Transverse colon (tissue), 4 donors: ENCODE data around the gene PTGIS. TPM values are rescaled to one million over a fixed set of nuclear protein-coding genes. Genes with fewer than 3 reads are reported as not detected.
"Not testable (repeated sequence)": the region's sequence is repeated elsewhere in the genome, so short reads cannot be mapped to it uniquely, and the experiment has no call there.

Experiments
- DNase-seq: peaks from one replicate; pipeline ENCODE4 v3.0.0-alpha.2; 2019
- H3K27ac ChIP-seq, 4 donors: fragments of 200-600 bp; sonication (generic); 2 replicates each; pipeline ENCODE4 v1.5.1; 2016 to 2018; ENCODE audit warnings: inconsistent platforms in 4 of 4
- H3K27me3 ChIP-seq: fragments of 200-600 bp; sonication (generic); 2 replicates; pipeline ENCODE4 v1.5.1; 2017; ENCODE audit warnings: inconsistent platforms
- H3K36me3 ChIP-seq, 4 donors: fragments of 200-600 bp; sonication (generic); 2 replicates each; pipeline ENCODE4 v1.5.1; 2017 to 2019; ENCODE audit warnings: inconsistent platforms in 4 of 4
- H3K4me1 ChIP-seq, 4 donors: fragments of 200-600 bp; sonication (generic); 2 replicates each; pipeline ENCODE4 v1.5.1; 2017 to 2020; ENCODE audit warnings: inconsistent platforms in 4 of 4
- H3K4me3 ChIP-seq, 4 donors: fragments of 200-600 bp; sonication (generic); 1 replicate in 1 of 4; 2 replicates in 3 of 4; pipeline versions ENCODE4 v1.5.1 to v1.6.1; 2017 to 2019; ENCODE audit warnings: inconsistent platforms in 4 of 4
- H3K9me3 ChIP-seq, 2 donors: fragments of 200-600 bp; sonication (generic); 2 replicates each; pipeline ENCODE4 v1.5.1; 2017 to 2019; ENCODE audit warnings: inconsistent platforms in 2 of 2
- CTCF ChIP-seq, 5 experiments: fragments of 200-600 bp in 3 of 5; fragments of 450-650 bp in 2 of 5; sonication (generic) in 3 of 5; IDR thresholded peaks; 1 replicate in 2 of 5; 2 replicates in 3 of 5; pipeline ENCODE4 v1.5.1; 2016 to 2017; ENCODE audit warnings: antibody characterized with exemption in 5 of 5, inconsistent platforms in 3 of 5, mild to moderate bottlenecking in 2 of 5, moderate library complexity in 1 of 5
- EP300 ChIP-seq: sonication (generic); formaldehyde crosslinking; IDR thresholded peaks from one replicate; pipeline ENCODE4 v1.6.1; 2017; ENCODE audit warnings: antibody characterized with exemption, low read depth
- POLR2A ChIP-seq: fragments of 450-650 bp; IDR thresholded peaks from one replicate; pipeline ENCODE4 v1.6.1; 2016; ENCODE audit warnings: antibody characterized with exemption, mild to moderate bottlenecking, moderate library complexity
- POLR2AphosphoS5 ChIP-seq, 3 donors: sonication (generic); formaldehyde crosslinking; IDR thresholded peaks; one replicate each; pipeline ENCODE4 v1.6.1; 2016; ENCODE audit warnings: antibody characterized with exemption in 3 of 3
- WGBS, 2 donors: methylation state at CpG; one replicate each; pipeline ENCODE4 v1.1.5; 2018; ENCODE audit warnings: low coverage in 1 of 2; 5-methylcytosine and 5-hydroxymethylcytosine counted together
- in situ Hi-C, 4 donors: fragments of 200-750 bp; cut with MboI; loops; one replicate each; pipeline versions ENCODE4 v1.15.0 to v1.15.1; 2017; ENCODE audit warnings: low sequenced_read_pairs in 3 of 4, low pct_ligation_motif_present in 1 of 4, low pct_unique_long_range_greater_than_20kb in 1 of 4
- intact Hi-C: fragments of 100-400 bp; cut with DNase I; formaldehyde crosslinking; loops from one replicate; pipeline ENCODE4 v1.15.1; 2023; ENCODE audit warnings: low total_unique reads
- total RNA-seq, 4 donors: library from RNA; depleted of rRNA; stranded (reverse); fragments of >200 nt; gene quantifications; one replicate each; pipeline ENCODE4 v1.1.0, GENCODE V29; 2016

The PTGIS gene
- 10 to 100 TPM in 3 of 4 donors, 1 to 10 TPM in 1; 9.4 to 22.3 (median 15.6) TPM for total RNA-seq

- DNase-seq, result no peak
- H3K27ac ChIP-seq, result peak within 1 kb of the TSS; percentile 38 to 87 (median 72)
- 35% methylated on average over 39 of the region's 70 CpGs; no CpG with 5 or more reads in 1 of the 2 donors for WGBS, 2 donors
These were observed at the start of gene PTGIS for GRCh38 chr20:49567421-49568277. Gene PTGIS, minus strand, starts transcription at chr20:49568137. Its CDS starts 21 bp downstream, at chr20:49568116.

DNA sequence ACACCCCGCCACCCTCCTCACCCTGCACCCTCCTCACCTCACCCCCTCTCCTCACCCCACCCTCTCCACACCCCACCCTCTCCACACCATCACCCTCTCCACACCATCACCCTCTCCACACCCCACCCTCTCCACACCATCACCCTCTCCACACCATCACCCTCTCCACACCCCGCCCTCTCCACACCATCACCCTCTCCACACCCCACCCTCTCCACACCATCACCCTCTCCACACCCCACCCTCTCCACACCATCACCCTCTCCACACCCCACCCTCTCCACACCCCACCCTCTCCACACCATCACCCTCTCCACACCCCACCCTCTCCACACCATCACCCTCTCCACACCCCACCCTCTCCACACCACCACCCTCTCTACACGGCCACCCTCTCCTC, 49.5 kb upstream of the PTGIS start:
- not testable (repeated sequence) for H3K27ac ChIP-seq, DNase-seq, H3K4me3 ChIP-seq, H3K9me3 ChIP-seq, H3K36me3 ChIP-seq, H3K27me3 ChIP-seq, H3K4me1 ChIP-seq
- in situ Hi-C loops, result loop anchor here in 2 of 4 donors (10.0 to 25.0 kb wide), 2 partner anchors 220 to 227 kb away; no protein-coding TSS in a partner anchor
- 60% methylated on average over 2 of the region's 3 CpGs; no CpG with 5 or more reads in 1 of the 2 donors for WGBS, 2 donors
- intact Hi-C loops, result loop anchor here (10.0 kb wide), 1 partner anchor 307 kb away; no protein-coding TSS in a partner anchor

More at GRCh38 chr20:49567421-49568277, at the start of gene PTGIS:
- Histone ChIP-seq H3K9me3 (no peaks in the 10 kb centered on the region), H3K4me3 (peak within 1 kb of the TSS; percentile 29 to 43 (median 36)), H3K36me3 (no peaks in the 10 kb centered on the region), H3K27me3 (peaks cover 57% of the 10 kb centered on the region), H3K4me1 (peaks cover 0 to 3% (median 0%) of the 10 kb centered on the region in 4 donors)
- in situ Hi-C loops, result no loop called here
- intact Hi-C loops, result no loop called here
- TF ChIP-seq EP300 (no peak), POLR2A (no peak), CTCF (IDR thresholded peaks at IDR 0.05) (no peak), POLR2AphosphoS5 (IDR thresholded peaks at IDR 0.05) (no peak)

GRCh38 chr20:49616154-49617007, 48.4 kb upstream of the PTGIS start:
- Histone ChIP-seq H3K9me3 (no peaks in the 10 kb centered on the region), H3K4me3 (no peak overlapping the region), H3K27me3 (no peaks in the 10 kb centered on the region), H3K4me1 (peaks cover under 1 to 10% (median 2%) of the 10 kb centered on the region in 4 donors), H3K27ac (peak overlapping the region in 2 of 4 donors; percentile 29 to 36), H3K36me3 (no peaks in the 10 kb centered on the region)
- DNase-seq, result no peak
- in situ Hi-C loops, result loop anchor here in 2 of 4 donors (10.0 to 25.0 kb wide), 2 partner anchors 221 to 228 kb away; no protein-coding TSS in a partner anchor
- WGBS, 2 donors, result 89 to 100% methylated on average over 1 to 9 of the region's 11 CpGs
- intact Hi-C loops, result loop anchor here (10.0 kb wide), 1 partner anchor 308 kb away; no protein-coding TSS in a partner anchor
- TF ChIP-seq POLR2A (no peak), EP300 (no peak), POLR2AphosphoS5 (IDR thresholded peaks at IDR 0.05) (no peak), CTCF (IDR thresholded peaks at IDR 0.05) (no peak)

DNA sequence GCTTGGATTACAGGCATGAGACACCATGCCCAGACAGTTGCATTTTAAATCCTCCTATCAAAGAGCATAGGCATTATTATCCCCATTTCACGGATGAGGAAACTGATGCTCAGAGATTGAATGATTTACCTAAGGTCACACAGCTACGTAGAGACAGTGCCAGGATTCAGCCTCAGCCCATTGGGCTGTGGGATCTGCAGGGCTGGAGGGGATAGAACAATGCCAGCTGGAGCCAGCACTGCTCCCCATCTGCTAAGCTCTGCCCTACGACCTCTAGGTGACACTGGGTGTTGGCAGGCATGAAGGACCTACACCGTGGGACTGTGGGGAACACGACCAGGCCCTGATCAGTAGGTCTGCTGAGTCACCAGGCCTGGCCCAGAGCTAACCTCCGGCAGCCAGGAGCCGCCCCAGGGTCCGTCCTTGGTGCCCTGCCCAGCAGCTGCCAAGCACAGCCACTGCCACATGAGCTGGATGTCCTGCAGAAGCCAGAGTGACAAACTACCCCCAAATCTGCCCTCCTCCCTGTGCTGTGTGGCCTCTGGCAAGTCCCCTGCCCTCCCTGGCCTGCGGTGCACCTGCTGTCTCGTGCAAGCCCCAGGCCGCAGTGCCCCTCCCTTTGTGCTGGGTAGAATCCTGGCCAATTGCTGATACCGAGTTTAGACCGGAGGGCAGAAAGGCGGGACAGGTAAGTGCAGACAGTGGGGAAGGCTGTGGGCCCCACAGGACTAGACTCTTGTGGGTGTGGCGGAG, 47.6 kb upstream of the PTGIS start:
- Histone ChIP-seq H3K4me1 (peaks cover 7 to 17% (median 8%) of the 10 kb centered on the region in 4 donors), H3K36me3 (no peaks in the 10 kb centered on the region), H3K9me3 (no peaks in the 10 kb centered on the region), H3K27ac (peak overlapping the region in 3 of 4 donors; percentile 23 to 36 (median 29)), H3K27me3 (no peaks in the 10 kb centered on the region), H3K4me3 (no peak overlapping the region)
- peak; percentile 67 for DNase-seq
- WGBS, 2 donors, result 67 to 74% methylated on average over 2 to 15 of the region's 15 CpGs
- TF ChIP-seq POLR2A (no peak), EP300 (no peak), POLR2AphosphoS5 (IDR thresholded peaks at IDR 0.05) (peak in 2 of 3 donors; percentile 21 to 24), CTCF (IDR thresholded peaks at IDR 0.05) (no peak)
- in situ Hi-C loops (loop anchor here in 2 of 4 donors (10.0 to 25.0 kb wide), 2 partner anchors 222 to 229 kb away; no protein-coding TSS in a partner anchor), intact Hi-C loops (loop anchor here (10.0 kb wide), 1 partner anchor 309 kb away; no protein-coding TSS in a partner anchor)

DNA sequence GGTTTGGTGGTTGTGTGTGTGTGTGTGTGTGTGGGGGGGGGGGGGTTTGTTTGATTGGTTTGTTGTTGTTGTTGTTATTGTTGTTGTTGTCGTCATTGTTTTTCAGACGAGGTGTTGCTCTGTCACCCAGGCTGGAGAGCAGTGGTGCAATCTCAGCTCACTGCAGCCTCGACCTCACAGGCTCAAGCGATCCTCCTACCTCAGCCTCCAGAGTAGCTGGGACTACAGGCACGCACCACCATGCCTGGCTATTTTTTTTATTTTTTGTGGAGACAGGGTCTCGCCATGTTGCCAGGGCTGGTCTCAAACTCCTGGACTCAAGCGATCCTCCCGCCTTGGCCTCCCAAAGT, 47.1 kb upstream of the PTGIS start:
- peaks cover 7 to 17% (median 8%) of the 10 kb centered on the region in 4 donors for H3K4me1 ChIP-seq
- intact Hi-C loops (loop anchor here (10.0 kb wide), 1 partner anchor 310 kb away; no protein-coding TSS in a partner anchor), in situ Hi-C loops (loop anchor here in 2 of 4 donors (10.0 to 25.0 kb wide), 2 partner anchors 222 to 230 kb away; no protein-coding TSS in a partner anchor)
- not testable (repeated sequence) for H3K9me3 ChIP-seq, H3K4me3 ChIP-seq, H3K36me3 ChIP-seq, H3K27me3 ChIP-seq, DNase-seq
- 96 to 100% methylated on average over 1 to 8 of the region's 8 CpGs for WGBS, 2 donors
- peak overlapping the region in 1 of 4 donors; percentile 8 for H3K27ac ChIP-seq
